LNCaP clone FGC (cell line): ENCODE results near the gene YJEFN3.

Source experiments
- DNase-seq: peaks from one replicate; pipeline ENCODE4 v3.0.0-alpha.2; 2011; ENCODE audit warnings: low read depth
- H3K4me3 ChIP-seq: 2 replicates; pipeline ENCODE4 v1.5.1; 2011; ENCODE audit warnings: mild to moderate bottlenecking, low read depth, low read length, control low read depth
- CTCF ChIP-seq: IDR thresholded peaks from 2 replicates; pipeline ENCODE4 v1.5.1; 2012; ENCODE audit warnings: mild to moderate bottlenecking; ENCODE audit not compliant: control insufficient read depth, insufficient read depth; ENCODE audit errors: extremely low read depth

The YJEFN3 gene

GRCh38 chr19:19505669-19506326 lies 22.9 kb upstream of the YJEFN3 start:
- H3K4me3 ChIP-seq: no peak overlapping the region
- DNase-seq: no peak
- TF ChIP-seq CTCF: no peak

- DNase-seq: no peak
- TF ChIP-seq CTCF: no peak
- no peak overlapping the region for H3K4me3 ChIP-seq
Observed at GRCh38 chr19:19506592-19506991, 22.1 kb upstream of the YJEFN3 start.

- TF ChIP-seq CTCF: no peak
- no peak overlapping the region for H3K4me3 ChIP-seq
- no peak for DNase-seq
Observed at GRCh38 chr19:19507354-19507753, 21.4 kb upstream of the YJEFN3 start.

GRCh38 chr19:19508217-19508616 lies 20.5 kb upstream of the YJEFN3 start:
- H3K4me3 ChIP-seq: no peak overlapping the region
- DNase-seq: no peak
- no peak for TF ChIP-seq CTCF

- DNase-seq: no peak
- no peak for TF ChIP-seq CTCF
- H3K4me3 ChIP-seq: no peak overlapping the region
Observed at GRCh38 chr19:19510432-19510831, 18.3 kb upstream of the YJEFN3 start.

GRCh38 chr19:19513682-19514081 lies 15.0 kb upstream of the YJEFN3 start:
- no peak for TF ChIP-seq CTCF
- no peak overlapping the region for H3K4me3 ChIP-seq
- DNase-seq: no peak

- TF ChIP-seq CTCF: no peak
- H3K4me3 ChIP-seq: no peak overlapping the region
- DNase-seq: no peak
Observed at GRCh38 chr19:19514215-19514657, 14.5 kb upstream of the YJEFN3 start.
